Measurements from ENCODE around the gene DNAJC24.

DNAJC24 gene

DNA sequence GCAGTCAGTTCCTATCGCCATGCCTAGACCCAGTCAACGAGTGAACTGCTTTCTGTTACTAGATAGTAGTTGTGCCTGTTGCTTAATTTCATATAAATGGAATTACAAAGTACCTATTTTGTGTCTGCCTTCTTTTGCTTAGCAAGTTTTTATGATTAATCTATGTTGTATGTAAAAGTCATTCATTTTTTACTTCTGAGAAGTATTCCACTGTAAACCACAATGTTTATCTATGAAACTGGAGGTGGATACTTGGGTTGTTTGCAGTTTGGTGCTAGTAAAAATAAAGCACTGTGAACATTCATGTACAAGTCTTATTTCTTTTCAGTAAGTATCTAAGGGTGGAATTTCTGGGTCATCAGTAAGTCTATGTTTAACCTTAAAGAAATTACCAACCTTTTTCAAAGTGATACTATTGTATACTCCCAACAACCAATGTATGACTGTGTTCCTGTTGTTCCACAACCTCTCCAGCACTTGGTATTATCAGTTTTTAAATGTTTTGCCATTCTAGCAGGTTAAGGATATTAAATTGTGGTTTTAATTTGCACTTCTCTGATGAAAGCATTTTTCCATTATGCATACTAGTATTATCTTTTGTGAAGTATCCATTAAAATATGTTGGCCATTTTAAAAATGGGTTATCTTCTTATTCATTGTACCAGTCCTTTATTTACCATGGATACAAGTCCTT lies 68.2 kb downstream of the DNAJC24 start:
- no peak overlapping the region for H3K27ac Mint-ChIP-seq
- H3K4me1 Mint-ChIP-seq = no peaks in the 10 kb centered on the region
- no peak for DNase-seq (ENCODE audit: low spot score in 2 of 2)
- ATAC-seq = no peak
- peaks cover under 1% of the 10 kb centered on the region for H3K36me3 Mint-ChIP-seq
- H3K9me3 Mint-ChIP-seq = no peaks in the 10 kb centered on the region
- H3K4me3 Mint-ChIP-seq = no peak overlapping the region

DNA sequence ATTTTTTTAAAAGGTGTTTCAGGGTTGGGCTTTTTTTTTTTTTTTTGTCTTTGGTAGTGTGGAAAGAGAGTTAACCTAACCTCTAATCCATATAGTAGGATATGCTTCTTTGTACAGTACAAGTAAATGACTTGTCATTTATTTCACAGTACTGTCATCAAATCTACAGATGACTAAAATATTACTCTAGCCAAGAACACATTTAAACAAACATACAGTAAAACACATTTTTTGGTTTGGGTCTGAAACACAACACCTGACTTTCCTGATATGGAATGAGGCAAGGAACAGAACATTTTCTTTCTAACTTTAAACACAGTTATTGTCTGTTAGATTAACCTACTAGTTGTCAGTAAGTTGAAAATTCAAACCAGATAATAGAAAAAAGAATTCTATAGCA lies 71.6 kb downstream of the DNAJC24 start:
- Mint-ChIP-seq H3K9me3 (no peaks in the 10 kb centered on the region), H3K4me1 (no peaks in the 10 kb centered on the region), H3K4me3 (no peak overlapping the region), H3K36me3 (no peaks in the 10 kb centered on the region), H3K27ac (no peak overlapping the region)
- DNase-seq (ENCODE audit: low spot score in 2 of 2) (no peak), ATAC-seq (no peak)

GRCh38 chr11:31442086-31442485 lies 72.4 kb downstream of the DNAJC24 start:
- no peak for ATAC-seq
- DNase-seq (ENCODE audit: low spot score in 2 of 2) = no peak
- H3K9me3 Mint-ChIP-seq = no peaks in the 10 kb centered on the region
- H3K4me1 Mint-ChIP-seq = no peaks in the 10 kb centered on the region
- no peak overlapping the region for H3K27ac Mint-ChIP-seq
- H3K4me3 Mint-ChIP-seq = no peak overlapping the region
- no peaks in the 10 kb centered on the region for H3K36me3 Mint-ChIP-seq

DNA sequence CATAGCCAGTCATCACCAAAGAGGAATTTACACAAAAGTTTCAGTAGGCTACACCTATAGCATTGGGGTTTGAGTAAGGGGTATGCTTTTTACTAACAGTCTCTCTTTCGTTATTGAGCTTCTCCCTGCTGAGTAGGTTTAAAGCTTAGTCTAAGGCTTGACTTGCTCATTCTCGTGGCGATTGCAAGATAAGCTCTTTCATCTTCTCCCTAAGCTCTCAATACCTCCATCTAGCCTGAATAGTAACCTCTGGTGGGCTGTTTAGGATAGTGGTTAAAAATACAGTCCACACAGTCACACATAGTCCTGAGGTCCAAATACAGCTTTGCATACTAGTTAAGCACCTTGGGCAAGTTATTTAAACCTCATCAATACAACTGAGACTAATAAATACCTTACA lies 74.1 kb downstream of the DNAJC24 start:
- Mint-ChIP-seq H3K36me3 (no peaks in the 10 kb centered on the region), H3K27ac (no peak overlapping the region), H3K4me3 (no peak overlapping the region), H3K9me3 (no peaks in the 10 kb centered on the region), H3K4me1 (no peaks in the 10 kb centered on the region)
- ATAC-seq = no peak
- no peak for DNase-seq (ENCODE audit: low spot score in 2 of 2)

DNA sequence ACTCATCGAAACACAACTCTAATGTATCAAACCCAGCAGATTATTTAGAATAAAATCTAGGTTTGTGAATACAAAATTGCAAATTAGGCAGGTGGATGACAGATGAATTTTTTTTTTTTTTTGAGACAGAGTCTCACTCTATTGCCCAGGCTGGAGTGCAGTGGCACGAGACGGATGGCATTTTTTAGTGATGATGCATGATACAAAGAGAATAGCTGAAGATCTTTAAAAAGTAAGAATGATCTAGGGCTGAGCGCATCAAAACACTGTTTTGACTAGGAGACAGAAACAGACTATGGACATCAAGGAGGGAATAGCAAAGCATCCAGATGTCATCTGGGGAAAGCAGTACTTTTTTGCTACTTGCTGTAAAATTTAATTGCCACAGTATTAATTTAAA lies 76.0 kb downstream of the DNAJC24 start:
- no peaks in the 10 kb centered on the region for H3K9me3 Mint-ChIP-seq
- H3K4me3 Mint-ChIP-seq = no peak overlapping the region
- no peaks in the 10 kb centered on the region for H3K4me1 Mint-ChIP-seq
- no peak overlapping the region for H3K27ac Mint-ChIP-seq
- ATAC-seq = no peak
- H3K36me3 Mint-ChIP-seq = no peaks in the 10 kb centered on the region
- DNase-seq (ENCODE audit: low spot score in 2 of 2) = no peak

DNA sequence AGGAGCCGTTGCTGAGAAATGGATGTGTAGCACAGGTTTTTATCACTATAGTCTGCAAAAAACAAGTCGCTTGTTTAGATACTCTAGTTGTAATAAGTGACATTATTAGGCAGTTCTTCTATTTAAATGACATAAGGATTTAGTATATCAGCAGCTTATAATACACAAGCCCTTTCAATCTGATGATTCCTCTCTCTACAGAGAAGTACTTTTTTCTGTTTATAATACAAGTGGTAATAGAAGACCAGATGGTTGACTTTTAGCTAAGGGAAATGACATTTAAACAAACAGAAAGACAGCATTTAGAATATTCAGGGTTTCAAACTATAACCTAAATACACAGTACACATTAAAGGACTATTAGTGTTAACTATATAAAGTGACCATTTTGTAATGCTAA lies 79.4 kb downstream of the DNAJC24 start:
- no peaks in the 10 kb centered on the region for H3K9me3 Mint-ChIP-seq

DNA sequence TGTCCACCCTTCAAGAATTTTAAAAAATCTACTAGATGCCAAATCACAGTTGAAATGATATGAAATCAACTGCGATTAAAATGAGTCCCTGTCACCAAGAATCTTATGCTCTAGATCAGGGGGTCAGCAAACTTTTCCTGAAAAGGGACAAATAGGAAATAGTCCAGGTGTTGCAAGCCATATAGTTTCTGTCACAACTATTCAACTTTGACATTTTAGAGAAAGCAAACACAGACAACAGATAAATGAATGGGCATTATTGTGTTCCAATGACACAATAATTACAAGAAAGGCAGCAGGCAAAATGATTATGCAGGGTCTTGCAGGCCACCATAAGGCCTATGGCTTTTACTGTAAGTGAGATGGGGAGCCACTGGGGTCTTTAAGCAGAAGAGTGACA lies 81.2 kb downstream of the DNAJC24 start:
- Mint-ChIP-seq H3K9me3 (no peaks in the 10 kb centered on the region), H3K36me3 (peaks cover 13% of the 10 kb centered on the region), H3K27ac (no peak overlapping the region), H3K4me3 (no peak overlapping the region), H3K4me1 (no peaks in the 10 kb centered on the region)
- ATAC-seq = no peak
- no peak for DNase-seq (ENCODE audit: low spot score in 2 of 2)

More for the DNA sequence above, 79.4 kb downstream of the DNAJC24 start:
- no peaks in the 10 kb centered on the region for H3K4me1 Mint-ChIP-seq
- ATAC-seq = no peak
- no peak for DNase-seq (ENCODE audit: low spot score in 2 of 2)
- H3K27ac Mint-ChIP-seq = no peak overlapping the region
- H3K4me3 Mint-ChIP-seq = no peak overlapping the region
- H3K36me3 Mint-ChIP-seq = peaks cover 7% of the 10 kb centered on the region

DNA sequence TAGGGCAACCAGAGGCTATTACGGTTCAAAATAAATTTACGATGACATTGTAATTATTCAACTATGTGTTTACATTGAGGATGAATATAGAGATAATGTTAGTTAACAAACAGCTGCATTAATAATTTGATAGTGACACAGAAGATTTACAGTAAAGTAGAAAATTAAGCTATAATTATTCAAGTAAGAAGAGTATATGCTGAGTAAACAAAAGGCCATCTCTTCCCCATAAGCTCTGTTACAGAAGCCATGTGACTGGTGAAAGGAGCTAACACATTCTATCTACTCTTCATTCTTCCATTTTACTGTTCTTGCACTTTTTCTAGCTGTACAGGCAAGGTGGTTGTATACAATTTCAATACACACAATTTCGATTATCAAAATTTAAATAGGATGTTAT lies 85.5 kb downstream of the DNAJC24 start:
- Mint-ChIP-seq H3K27ac (no peak overlapping the region), H3K36me3 (peaks cover 27% of the 10 kb centered on the region), H3K4me1 (no peaks in the 10 kb centered on the region), H3K9me3 (no peaks in the 10 kb centered on the region), H3K4me3 (no peak overlapping the region)
- no peak for ATAC-seq
- no peak for DNase-seq (ENCODE audit: low spot score in 2 of 2)

DNA sequence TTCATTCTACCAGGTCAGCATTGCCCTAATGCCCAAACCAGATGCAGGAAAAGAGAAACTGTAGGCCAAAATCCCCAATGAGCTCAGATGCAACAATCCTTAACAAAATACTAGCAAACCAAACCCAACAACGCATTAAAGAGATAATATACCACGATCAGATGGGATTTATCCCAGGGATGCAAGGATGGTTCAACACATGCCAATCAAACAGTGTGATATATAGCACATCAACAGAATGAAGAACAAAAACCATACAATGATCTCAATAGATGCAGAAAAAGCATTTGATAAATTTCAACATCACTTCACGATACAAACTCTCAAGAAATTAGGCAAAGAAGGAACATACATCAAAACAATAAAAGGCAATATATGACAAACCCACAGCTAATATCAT lies 94.8 kb downstream of the DNAJC24 start:
- ATAC-seq = no peak
- H3K36me3 Mint-ChIP-seq = peaks cover 10% of the 10 kb centered on the region

GRCh38 chr11:31474083-31474482 lies 104.4 kb downstream of the DNAJC24 start:
- peaks cover 6% of the 10 kb centered on the region for H3K4me1 Mint-ChIP-seq
- no peak overlapping the region for H3K27ac Mint-ChIP-seq
- no peaks in the 10 kb centered on the region for H3K36me3 Mint-ChIP-seq
- no peaks in the 10 kb centered on the region for H3K9me3 Mint-ChIP-seq
- ATAC-seq (no peak), DNase-seq (ENCODE audit: low spot score in 2 of 2) (no peak)
- H3K4me3 Mint-ChIP-seq = no peak overlapping the region

More for the DNA sequence above, 94.8 kb downstream of the DNAJC24 start:
- no peak for DNase-seq (ENCODE audit: low spot score in 2 of 2)
- H3K4me1 Mint-ChIP-seq = no peaks in the 10 kb centered on the region
- H3K27ac Mint-ChIP-seq = no peak overlapping the region
- H3K9me3 Mint-ChIP-seq = peaks cover 4% of the 10 kb centered on the region
- no peak overlapping the region for H3K4me3 Mint-ChIP-seq

- Mint-ChIP-seq H3K36me3 (no peaks in the 10 kb centered on the region), H3K27ac (no peak overlapping the region)
Measured at GRCh38 chr11:31477528-31478222, 108.0 kb downstream of the DNAJC24 start.

GRCh38 chr11:31478223-31478590 lies 108.5 kb downstream of the DNAJC24 start:
- Mint-ChIP-seq H3K4me3 (no peak overlapping the region), H3K4me1 (peaks cover 6% of the 10 kb centered on the region), H3K9me3 (no peaks in the 10 kb centered on the region), H3K36me3 (no peaks in the 10 kb centered on the region), H3K27ac (no peak overlapping the region)
- ATAC-seq = no peak
- DNase-seq (ENCODE audit: low spot score in 2 of 2) = no peak

More at GRCh38 chr11:31477528-31478222, 108.0 kb downstream of the DNAJC24 start:
- Mint-ChIP-seq H3K4me3 (no peak overlapping the region), H3K4me1 (peaks cover 6% of the 10 kb centered on the region), H3K9me3 (no peaks in the 10 kb centered on the region)
- ATAC-seq (peak; percentile 49), DNase-seq (ENCODE audit: low spot score in 2 of 2) (no peak)

DNA sequence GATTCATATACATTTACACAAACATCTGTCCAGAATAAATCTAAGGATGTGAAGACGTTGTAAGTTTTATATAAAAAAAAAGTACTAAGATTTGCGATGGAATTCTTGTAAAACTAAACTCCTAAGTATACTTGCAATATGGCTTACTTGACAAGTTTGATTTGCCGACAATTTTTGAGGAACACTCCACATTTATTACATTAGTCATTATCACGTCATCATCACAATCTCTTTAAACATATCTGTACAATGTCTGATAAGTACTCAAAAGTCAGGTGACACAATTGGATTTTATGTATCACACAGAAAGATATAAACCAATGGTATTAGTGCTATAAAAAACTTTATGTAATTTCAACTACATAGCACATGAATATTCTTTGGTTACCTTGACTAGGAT lies 109.4 kb downstream of the DNAJC24 start:
- H3K36me3 Mint-ChIP-seq = no peaks in the 10 kb centered on the region
- H3K27ac Mint-ChIP-seq = no peak overlapping the region
- H3K4me3 Mint-ChIP-seq = no peak overlapping the region
- peaks cover 6% of the 10 kb centered on the region for H3K4me1 Mint-ChIP-seq
- ATAC-seq = no peak
- no peaks in the 10 kb centered on the region for H3K9me3 Mint-ChIP-seq
- DNase-seq (ENCODE audit: low spot score in 2 of 2) = no peak

GRCh38 chr11:31480930-31481329 lies 111.3 kb downstream of the DNAJC24 start:
- Mint-ChIP-seq H3K4me3 (no peak overlapping the region), H3K9me3 (no peaks in the 10 kb centered on the region), H3K27ac (no peak overlapping the region), H3K4me1 (peaks cover 6% of the 10 kb centered on the region), H3K36me3 (no peaks in the 10 kb centered on the region)
- ATAC-seq (no peak), DNase-seq (ENCODE audit: low spot score in 2 of 2) (no peak)
